SU-DHL-6 (cell line): ENCODE measurements around the gene CREB5.

Source experiments
- CTCF ChIP-seq: fragments of 200-600 bp; sonication (generic); IDR thresholded peaks from one replicate; pipeline ENCODE4 v1.5.1; 2017; ENCODE audit warnings: antibody characterized with exemption, mild to moderate bottlenecking, low read length, moderate library complexity; ENCODE audit not compliant: insufficient read depth, poor library complexity, severe bottlenecking
- EZH2phosphoT487 ChIP-seq: fragments of 200-600 bp; sonication (generic), shearing (Covaris generic); conservative IDR thresholded peaks from 2 replicates; pipeline ENCODE4 v1.6.1; 2018; ENCODE audit warnings: mild to moderate bottlenecking, antibody characterized with exemption, low read length, moderate library complexity, mixed read lengths

GRCh38 chr7:28599411-28599810, 187.1 kb downstream of the CREB5 start:
- no peak for TF ChIP-seq CTCF
- TF ChIP-seq EZH2phosphoT487: no peak
